BLaER1 (cell line): ENCODE results near the gene SERPINB6.

Experiments used
- H3K27ac ChIP-seq: shearing (Covaris generic); formaldehyde crosslinking; 2 replicates; pipeline ENCODE4 v1.8.1; 2022
- H3K27me3 ChIP-seq: shearing (Covaris generic); formaldehyde crosslinking; 2 replicates; pipeline ENCODE4 v1.8.1; 2022
- H3K36me3 ChIP-seq: shearing (Covaris generic); formaldehyde crosslinking; 2 replicates; pipeline ENCODE4 v1.8.1; 2022
- H3K4me1 ChIP-seq: shearing (Covaris generic); formaldehyde crosslinking; 2 replicates; pipeline ENCODE4 v1.8.1; 2022
- H3K4me2 ChIP-seq: shearing (Covaris generic); formaldehyde crosslinking; 2 replicates; pipeline ENCODE4 v1.8.1; 2022
- H3K4me3 ChIP-seq: shearing (Covaris generic); formaldehyde crosslinking; 2 replicates; pipeline ENCODE4 v1.8.1; 2022
- H3K9ac ChIP-seq: shearing (Covaris generic); formaldehyde crosslinking; 2 replicates; pipeline ENCODE4 v1.8.1; 2022
- H3K9me3 ChIP-seq: shearing (Covaris generic); formaldehyde crosslinking; 2 replicates; pipeline ENCODE4 v1.8.1; 2022
- H4K20me1 ChIP-seq: shearing (Covaris generic); formaldehyde crosslinking; 2 replicates; pipeline ENCODE4 v1.8.1; 2022
- Cebpa-rat ChIP-seq: shearing (Covaris generic); IDR thresholded peaks from 2 replicates; pipeline ENCODE4 v1.8.1; 2022

Gene SERPINB6

GRCh38 chr6:2960935-2961334 is 10.4 kb downstream of the SERPINB6 start:
- Histone ChIP-seq H3K9me3 (no peaks in the 10 kb centered on the region), H3K4me1 (peaks cover 21% of the 10 kb centered on the region), H3K4me3 (no peak overlapping the region), H4K20me1 (no peaks in the 10 kb centered on the region), H3K27ac (no peak overlapping the region), H3K4me2 (no peak overlapping the region), H3K9ac (no peak overlapping the region), H3K27me3 (no peaks in the 10 kb centered on the region), H3K36me3 (no peaks in the 10 kb centered on the region)
- no peak for TF ChIP-seq Cebpa-rat

- H4K20me1 ChIP-seq, result no peaks in the 10 kb centered on the region
- no peak overlapping the region for H3K4me2 ChIP-seq
- H3K27ac ChIP-seq, result no peak overlapping the region
- no peak overlapping the region for H3K4me3 ChIP-seq
- no peaks in the 10 kb centered on the region for H3K9me3 ChIP-seq
- no peaks in the 10 kb centered on the region for H3K27me3 ChIP-seq
- H3K4me1 ChIP-seq, result peaks cover 21% of the 10 kb centered on the region
- no peak for TF ChIP-seq Cebpa-rat
- no peak overlapping the region for H3K9ac ChIP-seq
- no peaks in the 10 kb centered on the region for H3K36me3 ChIP-seq
These were observed 11.3 kb downstream of the SERPINB6 start for GRCh38 chr6:2959909-2960719.

GRCh38 chr6:2958776-2959175 is 12.6 kb downstream of the SERPINB6 start:
- no peak overlapping the region for H3K27ac ChIP-seq
- no peaks in the 10 kb centered on the region for H3K36me3 ChIP-seq
- H3K4me2 ChIP-seq, result peak overlapping the region; percentile 45
- no peak overlapping the region for H3K4me3 ChIP-seq
- H3K9me3 ChIP-seq, result no peaks in the 10 kb centered on the region
- H3K9ac ChIP-seq, result no peak overlapping the region
- no peaks in the 10 kb centered on the region for H4K20me1 ChIP-seq
- H3K4me1 ChIP-seq, result peaks cover 21% of the 10 kb centered on the region
- TF ChIP-seq Cebpa-rat, result no peak
- no peaks in the 10 kb centered on the region for H3K27me3 ChIP-seq

- Histone ChIP-seq H3K27me3 (no peaks in the 10 kb centered on the region), H3K27ac (no peak overlapping the region), H3K4me1 (peaks cover 21% of the 10 kb centered on the region), H4K20me1 (no peaks in the 10 kb centered on the region), H3K9me3 (no peaks in the 10 kb centered on the region), H3K4me2 (peak overlapping the region; percentile 45), H3K4me3 (no peak overlapping the region), H3K36me3 (no peaks in the 10 kb centered on the region), H3K9ac (no peak overlapping the region)
- TF ChIP-seq Cebpa-rat, result no peak
These were observed 13.0 kb downstream of the SERPINB6 start for GRCh38 chr6:2958331-2958711.

- H3K4me2 ChIP-seq, result peak overlapping the region; percentile 45
- no peak overlapping the region for H3K4me3 ChIP-seq
- no peak overlapping the region for H3K27ac ChIP-seq
- no peaks in the 10 kb centered on the region for H3K9me3 ChIP-seq
- TF ChIP-seq Cebpa-rat, result no peak
- no peak overlapping the region for H3K9ac ChIP-seq
- H3K27me3 ChIP-seq, result no peaks in the 10 kb centered on the region
- no peaks in the 10 kb centered on the region for H3K36me3 ChIP-seq
- H3K4me1 ChIP-seq, result peaks cover 21% of the 10 kb centered on the region
- H4K20me1 ChIP-seq, result no peaks in the 10 kb centered on the region
These were observed 13.6 kb downstream of the SERPINB6 start for GRCh38 chr6:2957696-2958330.

- Histone ChIP-seq H3K9me3 (no peaks in the 10 kb centered on the region), H3K27ac (no peak overlapping the region), H3K36me3 (no peaks in the 10 kb centered on the region), H3K4me1 (peaks cover 21% of the 10 kb centered on the region), H4K20me1 (no peaks in the 10 kb centered on the region), H3K4me3 (no peak overlapping the region), H3K4me2 (no peak overlapping the region), H3K9ac (no peak overlapping the region), H3K27me3 (no peaks in the 10 kb centered on the region)
- TF ChIP-seq Cebpa-rat, result no peak
These were observed 14.3 kb downstream of the SERPINB6 start for GRCh38 chr6:2956930-2957685.

- no peak overlapping the region for H3K4me3 ChIP-seq
- no peaks in the 10 kb centered on the region for H4K20me1 ChIP-seq
- TF ChIP-seq Cebpa-rat, result no peak
- no peak overlapping the region for H3K27ac ChIP-seq
- H3K4me1 ChIP-seq, result peaks cover 12% of the 10 kb centered on the region
- H3K27me3 ChIP-seq, result no peaks in the 10 kb centered on the region
- no peaks in the 10 kb centered on the region for H3K36me3 ChIP-seq
- H3K9me3 ChIP-seq, result no peaks in the 10 kb centered on the region
- no peak overlapping the region for H3K9ac ChIP-seq
- H3K4me2 ChIP-seq, result peak overlapping the region; percentile 57
These were observed 18.3 kb downstream of the SERPINB6 start for GRCh38 chr6:2953098-2953497.

GRCh38 chr6:2952557-2953095 is 18.7 kb downstream of the SERPINB6 start:
- no peaks in the 10 kb centered on the region for H4K20me1 ChIP-seq
- TF ChIP-seq Cebpa-rat, result no peak
- no peaks in the 10 kb centered on the region for H3K27me3 ChIP-seq
- peak overlapping the region; percentile 57 for H3K4me2 ChIP-seq
- H3K4me3 ChIP-seq, result no peak overlapping the region; the same call in 1 of the 2 replicates
- H3K9ac ChIP-seq, result peak overlapping the region; percentile 5; the same call in 1 of the 2 replicates
- H3K27ac ChIP-seq, result no peak overlapping the region
- no peaks in the 10 kb centered on the region for H3K9me3 ChIP-seq
- H3K4me1 ChIP-seq, result peaks cover 8% of the 10 kb centered on the region
- H3K36me3 ChIP-seq, result no peaks in the 10 kb centered on the region

GRCh38 chr6:2951728-2952127 is 19.6 kb downstream of the SERPINB6 start:
- H3K4me3 ChIP-seq, result no peak overlapping the region
- TF ChIP-seq Cebpa-rat, result no peak
- H3K27ac ChIP-seq, result no peak overlapping the region
- H3K9me3 ChIP-seq, result no peaks in the 10 kb centered on the region
- H3K9ac ChIP-seq, result no peak overlapping the region
- H3K36me3 ChIP-seq, result no peaks in the 10 kb centered on the region
- no peaks in the 10 kb centered on the region for H4K20me1 ChIP-seq
- no peak overlapping the region for H3K4me2 ChIP-seq
- no peaks in the 10 kb centered on the region for H3K27me3 ChIP-seq
- H3K4me1 ChIP-seq, result peaks cover 10% of the 10 kb centered on the region
